PC-9 (cell line): ENCODE results near the gene LIN7C. TPM values are rescaled to one million over a fixed set of nuclear protein-coding genes. Genes with fewer than 3 reads are reported as not detected.

ENCODE experiments used
- BruUV-seq: library from RNA; stranded (reverse); fragments of 400-500 nt; replicated peaks from 2 replicates; lab custom pipeline; 2021; lab: Mats Ljungman, UMichigan
- CTCF ChIA-PET: fragments of 300-600 bp; sonication (Branson Sonifier 250); formaldehyde crosslinking; loops from one replicate; lab custom pipeline; 2022; ENCODE audit warnings: antibody characterized with exemption; lab: Charles Lee
- POLR2A ChIA-PET: fragments of 300-600 bp; sonication (Branson Sonifier 250); formaldehyde crosslinking; loops from one replicate; lab custom pipeline; 2022; ENCODE audit warnings: antibody characterized with exemption; ENCODE audit not compliant: unreplicated experiment; lab: Charles Lee
- DNase-seq, 2 experiments: peaks; one replicate each; pipeline versions ENCODE4 v3.0.0 to v3.0.0-alpha.2; 2015 to 2022; ENCODE audit warnings: mixed read lengths in 1 of 2
- H2AFZ ChIP-seq: fragments of 200-600 bp; sonication (generic); 2 replicates; pipeline ENCODE4 v1.8.1; 2017; ENCODE audit warnings: antibody characterized with exemption
- H3F3A ChIP-seq: fragments of 200-600 bp; sonication (generic); 2 replicates; pipeline ENCODE4 v1.8.1; 2017; ENCODE audit warnings: antibody characterized with exemption, mild to moderate bottlenecking, low read depth; ENCODE audit not compliant: insufficient read depth
- H3K27ac ChIP-seq: fragments of 200-600 bp; sonication (generic); 2 replicates; pipeline ENCODE4 v1.6.1; 2016; ENCODE audit warnings: mixed run types
- H3K27me3 ChIP-seq: fragments of 200-600 bp; sonication (generic); 2 replicates; pipeline ENCODE4 v1.6.1; 2016; ENCODE audit warnings: low read depth, mixed run types; ENCODE audit not compliant: insufficient read depth
- H3K36me3 ChIP-seq: fragments of 200-600 bp; sonication (generic); 2 replicates; pipeline ENCODE4 v1.6.1; 2016; ENCODE audit warnings: low read depth, mixed run types
- H3K4me1 ChIP-seq: fragments of 200-600 bp; sonication (generic); replicated peaks from 2 replicates; pipeline ENCODE4 v1.6.1; 2016; ENCODE audit warnings: mixed run types; ENCODE audit not compliant: insufficient read depth
- H3K4me2 ChIP-seq: fragments of 200-600 bp; sonication (generic); 2 replicates; pipeline ENCODE4 v1.6.1; 2017; ENCODE audit warnings: mixed run types
- H3K4me3 ChIP-seq: fragments of 200-600 bp; sonication (generic); 2 replicates; pipeline ENCODE4 v1.6.1; 2016; ENCODE audit warnings: mixed run types
- H3K79me2 ChIP-seq: fragments of 200-600 bp; sonication (generic); 2 replicates; pipeline ENCODE4 v1.6.1; 2017; ENCODE audit warnings: low read depth, mixed run types
- H3K9me2 ChIP-seq: fragments of 200-600 bp; sonication (generic); 2 replicates; pipeline ENCODE4 v1.8.1; 2017; ENCODE audit warnings: mild to moderate bottlenecking; ENCODE audit not compliant: insufficient read depth
- H3K9me3 ChIP-seq: fragments of 200-600 bp; sonication (generic); 2 replicates; pipeline ENCODE4 v1.8.1; 2016; ENCODE audit warnings: low read depth; ENCODE audit not compliant: insufficient read depth
- H4K20me1 ChIP-seq: fragments of 200-600 bp; sonication (generic); 2 replicates; pipeline ENCODE4 v1.8.1; 2017; ENCODE audit not compliant: insufficient read depth
- CTCF ChIP-seq: fragments of 200-600 bp; sonication (generic); conservative IDR thresholded peaks from 2 replicates; pipeline ENCODE4 v1.6.1; 2017; ENCODE audit warnings: mixed run types, antibody characterized with exemption, mild to moderate bottlenecking, moderate library complexity
- EZH2 ChIP-seq: fragments of 200-600 bp; sonication (generic); IDR thresholded peaks from 2 replicates; pipeline ENCODE4 v1.8.0; 2017; ENCODE audit warnings: antibody characterized with exemption, low read depth
- intact Hi-C: fragments of 100-400 bp; cut with micrococcal nuclease; formaldehyde crosslinking; loops from one replicate; pipeline ENCODE4 v1.10.0; 2022; ENCODE audit not compliant: unreplicated experiment
- total RNA-seq: library from RNA; stranded (reverse); gene quantifications from 2 replicates; pipeline ENCODE4 v1.2.3, GENCODE V29; 2021

Gene LIN7C
- total RNA-seq, 1 experiment from 2014 or later = 30.6 TPM

DNA sequence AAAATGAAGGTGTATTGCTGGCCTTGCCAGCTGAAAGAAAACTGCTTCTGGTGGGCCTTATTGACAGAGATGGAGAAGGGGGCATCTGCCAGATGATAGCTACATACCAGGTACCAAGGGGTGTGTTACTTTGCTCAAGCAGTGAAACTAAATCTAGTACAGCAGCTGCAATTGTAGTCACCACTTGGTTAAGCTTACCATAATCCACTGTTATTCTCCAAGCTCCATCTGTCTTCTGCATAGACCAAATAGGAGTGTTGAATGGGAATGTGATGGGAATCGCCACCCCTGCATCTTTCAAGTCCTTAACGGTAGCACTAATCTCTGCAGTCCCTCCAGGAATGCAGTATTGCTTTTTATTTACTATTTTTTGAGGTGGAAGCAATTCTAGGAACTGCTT is 45.8 kb upstream of the LIN7C start:
- CTCF ChIA-PET = no interaction called here
- Histone ChIP-seq H3K27ac (no peak overlapping the region), H3K4me1 (no peaks in the 10 kb centered on the region), H2AFZ (no peak overlapping the region), H4K20me1 (no peaks in the 10 kb centered on the region), H3K79me2 (no peaks in the 10 kb centered on the region), H3K4me3 (no peak overlapping the region), H3F3A (no peaks in the 10 kb centered on the region), H3K4me2 (no peak overlapping the region), H3K9me2 (0 out of 2 replicates have a peak, but pooled peaks cover 6% of the 10 kb centered on the region), H3K9me3 (no peaks in the 10 kb centered on the region), H3K27me3 (no peaks in the 10 kb centered on the region), H3K36me3 (no peaks in the 10 kb centered on the region)
- POLR2A ChIA-PET = no interaction called here
- DNase-seq = no peak
- no TSS peak for BruUV-seq
- intact Hi-C loops = no loop called here
- TF ChIP-seq CTCF (no peak), EZH2 (no peak)

DNA sequence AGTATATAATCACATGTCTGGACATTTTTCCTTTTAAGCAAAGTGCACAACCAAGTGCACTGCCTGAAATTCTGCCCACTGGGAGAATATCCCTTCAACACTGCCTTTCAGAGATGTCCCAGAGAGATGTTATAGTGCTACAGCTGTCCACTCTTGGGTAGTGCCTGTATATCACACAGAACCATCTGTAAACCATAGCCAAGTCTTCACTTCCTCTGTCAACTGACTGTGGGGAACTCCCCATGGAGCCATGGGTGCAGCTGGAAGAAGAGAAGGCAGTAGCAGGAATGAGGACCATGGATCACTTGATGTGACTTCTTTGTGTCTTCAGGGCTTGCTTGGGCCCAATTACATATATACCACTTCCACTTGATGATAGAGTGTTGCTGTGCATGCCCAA is 44.6 kb upstream of the LIN7C start:
- no TSS peak for BruUV-seq
- intact Hi-C loops = no loop called here
- ChIA-PET CTCF (no interaction called here), POLR2A (no interaction called here)
- Histone ChIP-seq H3K27ac (no peak overlapping the region), H2AFZ (no peak overlapping the region), H3K79me2 (no peaks in the 10 kb centered on the region), H3K4me1 (no peaks in the 10 kb centered on the region), H3K4me2 (no peak overlapping the region), H4K20me1 (no peaks in the 10 kb centered on the region), H3F3A (no peaks in the 10 kb centered on the region), H3K27me3 (no peaks in the 10 kb centered on the region), H3K9me3 (no peaks in the 10 kb centered on the region), H3K9me2 (0 out of 2 replicates have a peak, but pooled peaks cover 9% of the 10 kb centered on the region), H3K36me3 (no peaks in the 10 kb centered on the region), H3K4me3 (no peak overlapping the region)
- no peak for DNase-seq
- TF ChIP-seq CTCF (no peak), EZH2 (no peak)

- no peak for DNase-seq
- ChIA-PET CTCF (no interaction called here), POLR2A (no interaction called here)
- Histone ChIP-seq H3K36me3 (no peaks in the 10 kb centered on the region), H2AFZ (no peak overlapping the region), H4K20me1 (peaks cover 3% of the 10 kb centered on the region; the same call in 1 of the 2 replicates), H3K79me2 (no peaks in the 10 kb centered on the region), H3K4me1 (no peaks in the 10 kb centered on the region), H3K9me2 (0 out of 2 replicates have a peak, but pooled peaks cover 9% of the 10 kb centered on the region), H3K27ac (no peak overlapping the region), H3K27me3 (0 out of 2 replicates have a peak, but pooled peaks cover 5% of the 10 kb centered on the region), H3K4me2 (no peak overlapping the region), H3K9me3 (no peaks in the 10 kb centered on the region), H3K4me3 (no peak overlapping the region), H3F3A (no peaks in the 10 kb centered on the region)
- BruUV-seq = no TSS peak
- intact Hi-C loops = no loop called here
- TF ChIP-seq CTCF (no peak), EZH2 (no peak)
These were observed 39.4 kb upstream of the LIN7C start for GRCh38 chr11:27545946-27546345.
